ENCODE results near the gene JCAD. TPM values are rescaled to one million over a fixed set of nuclear protein-coding genes. Genes with fewer than 3 reads are reported as not detected.
"Not testable (repeated sequence)": the region's sequence is repeated elsewhere in the genome, so short reads cannot be mapped to it uniquely, and the experiment has no call there.

The JCAD gene
- total RNA-seq, 1 donor from 2014 or later = not detected

- Mint-ChIP-seq H3K27me3 (peaks cover 2% of the 10 kb centered on the region), H3K4me3 (no peak overlapping the region), H3K9me3 (peaks cover 13% of the 10 kb centered on the region), H3K4me1 (no peaks in the 10 kb centered on the region), H3K36me3 (ENCODE audit: low read depth) (no peaks in the 10 kb centered on the region), H3K27ac (no peak overlapping the region)
- intact Hi-C loops (cut with micrococcal nuclease) = no loop called here
- CTCF ChIA-PET = no interaction called here
- ATAC-seq (ENCODE audit: low read depth) (no peak), DNase-seq (no peak)
- POLR2A ChIA-PET = no interaction called here
- TF ChIP-seq, protein P1, sequence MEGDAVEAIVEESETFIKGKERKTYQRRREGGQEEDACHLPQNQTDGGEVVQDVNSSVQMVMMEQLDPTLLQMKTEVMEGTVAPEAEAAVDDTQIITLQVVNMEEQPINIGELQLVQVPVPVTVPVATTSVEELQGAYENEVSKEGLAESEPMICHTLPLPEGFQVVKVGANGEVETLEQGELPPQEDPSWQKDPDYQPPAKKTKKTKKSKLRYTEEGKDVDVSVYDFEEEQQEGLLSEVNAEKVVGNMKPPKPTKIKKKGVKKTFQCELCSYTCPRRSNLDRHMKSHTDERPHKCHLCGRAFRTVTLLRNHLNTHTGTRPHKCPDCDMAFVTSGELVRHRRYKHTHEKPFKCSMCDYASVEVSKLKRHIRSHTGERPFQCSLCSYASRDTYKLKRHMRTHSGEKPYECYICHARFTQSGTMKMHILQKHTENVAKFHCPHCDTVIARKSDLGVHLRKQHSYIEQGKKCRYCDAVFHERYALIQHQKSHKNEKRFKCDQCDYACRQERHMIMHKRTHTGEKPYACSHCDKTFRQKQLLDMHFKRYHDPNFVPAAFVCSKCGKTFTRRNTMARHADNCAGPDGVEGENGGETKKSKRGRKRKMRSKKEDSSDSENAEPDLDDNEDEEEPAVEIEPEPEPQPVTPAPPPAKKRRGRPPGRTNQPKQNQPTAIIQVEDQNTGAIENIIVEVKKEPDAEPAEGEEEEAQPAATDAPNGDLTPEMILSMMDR (IDR thresholded peaks at IDR 0.05) = no peak
Observed at GRCh38 chr10:29981510-29981909, 77.9 kb downstream of the JCAD start.

GRCh38 chr10:29980084-29980483, 79.3 kb downstream of the JCAD start:
- Mint-ChIP-seq H3K4me1 (no peaks in the 10 kb centered on the region), H3K9me3 (peaks cover 13% of the 10 kb centered on the region), H3K27me3 (peaks cover 2% of the 10 kb centered on the region), H3K36me3 (ENCODE audit: low read depth) (no peaks in the 10 kb centered on the region), H3K27ac (no peak overlapping the region), H3K4me3 (no peak overlapping the region)
- TF ChIP-seq, protein P1 (IDR thresholded peaks at IDR 0.05) = no peak
- ATAC-seq (ENCODE audit: low read depth) (no peak), DNase-seq (no peak)
- intact Hi-C loops (cut with micrococcal nuclease) = no loop called here
- ChIA-PET CTCF (no interaction called here), POLR2A (no interaction called here)

- DNase-seq; ATAC-seq (ENCODE audit: low read depth); H3K4me3 Mint-ChIP-seq; H3K4me1 Mint-ChIP-seq; POLR2A ChIA-PET; H3K27me3 Mint-ChIP-seq; H3K27ac Mint-ChIP-seq; intact Hi-C loops (cut with micrococcal nuclease); H3K36me3 Mint-ChIP-seq (ENCODE audit: low read depth); CTCF ChIA-PET: not testable (repeated sequence)
- H3K9me3 Mint-ChIP-seq = peaks cover 17% of the 10 kb centered on the region
Observed at GRCh38 chr10:29979421-29979779, 80.0 kb downstream of the JCAD start.

DNA sequence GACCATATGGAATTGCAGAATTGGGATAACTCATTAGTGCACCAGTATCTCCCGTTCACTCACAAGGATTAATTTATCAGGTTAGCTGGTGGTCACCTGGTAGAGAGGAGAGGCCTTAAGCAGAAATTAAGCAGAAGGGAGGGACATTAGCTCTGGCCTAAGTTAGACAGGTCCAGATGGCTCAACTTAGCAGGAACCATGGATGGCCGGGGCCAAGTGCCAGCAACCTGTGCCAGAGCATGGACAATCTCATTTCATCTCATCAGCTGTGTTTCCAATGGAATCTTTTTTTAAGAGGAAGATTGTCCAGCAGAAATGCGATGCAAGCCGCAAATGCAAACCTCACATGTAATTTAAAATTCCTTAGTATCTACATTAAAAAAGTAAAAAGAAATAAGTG, 82.2 kb downstream of the JCAD start:
- DNase-seq = no peak

DNA sequence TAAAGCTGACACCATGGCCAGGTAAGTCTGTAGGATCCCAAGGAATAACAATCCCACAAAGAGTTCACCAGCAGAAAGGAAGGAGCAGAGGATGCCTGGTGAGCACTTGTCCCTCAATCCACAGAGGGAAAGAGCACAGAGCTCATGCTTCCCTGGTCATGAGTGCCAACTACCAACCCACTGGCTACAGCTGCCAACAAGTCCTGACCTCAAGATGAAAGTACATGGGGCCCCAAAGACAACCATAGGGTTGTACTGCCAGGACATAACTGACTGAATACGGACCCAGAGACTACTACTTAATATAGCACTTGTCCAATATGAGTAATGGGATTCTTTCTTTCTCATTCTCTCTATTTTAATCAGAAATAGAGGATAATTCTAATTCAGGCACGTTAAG, 83.3 kb downstream of the JCAD start:
- Mint-ChIP-seq H3K27me3 (peaks cover 9% of the 10 kb centered on the region), H3K36me3 (ENCODE audit: low read depth) (no peaks in the 10 kb centered on the region), H3K4me3 (no peak overlapping the region), H3K27ac (no peak overlapping the region), H3K9me3 (peaks cover 4% of the 10 kb centered on the region), H3K4me1 (no peaks in the 10 kb centered on the region)
- no peak for DNase-seq
- TF ChIP-seq, protein P1 (IDR thresholded peaks at IDR 0.05) = no peak
- ATAC-seq (ENCODE audit: low read depth) = no peak
- CTCF ChIA-PET = no interaction called here
- POLR2A ChIA-PET = no interaction called here
- intact Hi-C loops (cut with micrococcal nuclease) = no loop called here

More for the DNA sequence above, 82.2 kb downstream of the JCAD start:
- no peaks in the 10 kb centered on the region for H3K36me3 Mint-ChIP-seq (ENCODE audit: low read depth)
- intact Hi-C loops (cut with micrococcal nuclease) = no loop called here
- H3K9me3 Mint-ChIP-seq = peaks cover 7% of the 10 kb centered on the region
- ChIA-PET CTCF (no interaction called here), POLR2A (no interaction called here)
- peaks cover 6% of the 10 kb centered on the region for H3K27me3 Mint-ChIP-seq
- ATAC-seq (ENCODE audit: low read depth) = no peak
- H3K27ac Mint-ChIP-seq = no peak overlapping the region
- TF ChIP-seq, protein P1 (IDR thresholded peaks at IDR 0.05) = no peak
- no peaks in the 10 kb centered on the region for H3K4me1 Mint-ChIP-seq
- H3K4me3 Mint-ChIP-seq = no peak overlapping the region

- H3K27me3 Mint-ChIP-seq = peaks cover 6% of the 10 kb centered on the region
- H3K27ac Mint-ChIP-seq = no peak overlapping the region
- intact Hi-C loops (cut with micrococcal nuclease) = no loop called here
- peaks cover 4% of the 10 kb centered on the region for H3K9me3 Mint-ChIP-seq
- no peak overlapping the region for H3K4me3 Mint-ChIP-seq
- TF ChIP-seq, protein P1 (IDR thresholded peaks at IDR 0.05) = no peak
- no peaks in the 10 kb centered on the region for H3K36me3 Mint-ChIP-seq (ENCODE audit: low read depth)
- DNase-seq (no peak), ATAC-seq (ENCODE audit: low read depth) (no peak)
- H3K4me1 Mint-ChIP-seq = no peaks in the 10 kb centered on the region
- ChIA-PET POLR2A (no interaction called here), CTCF (no interaction called here)
Observed at GRCh38 chr10:29974773-29975172, 84.6 kb downstream of the JCAD start.
